ENCODE results near the gene NDUFC1.

The NDUFC1 gene

DNA sequence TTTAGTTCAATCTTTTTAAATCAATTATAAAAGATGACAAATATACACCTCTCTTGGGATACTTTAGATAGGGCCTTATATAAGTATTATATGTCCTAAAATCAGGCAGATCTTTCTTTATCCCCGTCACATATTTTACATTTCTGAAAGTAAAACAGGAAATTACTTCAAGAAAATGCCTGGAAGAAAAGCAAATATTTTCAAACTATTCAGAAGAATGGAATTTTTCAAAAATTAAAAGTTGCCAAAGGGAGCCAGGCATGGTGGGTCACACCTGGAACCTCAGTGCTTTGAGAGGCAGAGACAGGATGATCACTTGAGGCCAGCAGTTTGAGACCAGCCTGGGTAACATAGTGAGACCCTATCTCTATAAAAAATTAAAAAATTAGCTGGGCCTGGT is 56.7 kb downstream of the NDUFC1 start:
- DNase-seq, result no peak

DNA sequence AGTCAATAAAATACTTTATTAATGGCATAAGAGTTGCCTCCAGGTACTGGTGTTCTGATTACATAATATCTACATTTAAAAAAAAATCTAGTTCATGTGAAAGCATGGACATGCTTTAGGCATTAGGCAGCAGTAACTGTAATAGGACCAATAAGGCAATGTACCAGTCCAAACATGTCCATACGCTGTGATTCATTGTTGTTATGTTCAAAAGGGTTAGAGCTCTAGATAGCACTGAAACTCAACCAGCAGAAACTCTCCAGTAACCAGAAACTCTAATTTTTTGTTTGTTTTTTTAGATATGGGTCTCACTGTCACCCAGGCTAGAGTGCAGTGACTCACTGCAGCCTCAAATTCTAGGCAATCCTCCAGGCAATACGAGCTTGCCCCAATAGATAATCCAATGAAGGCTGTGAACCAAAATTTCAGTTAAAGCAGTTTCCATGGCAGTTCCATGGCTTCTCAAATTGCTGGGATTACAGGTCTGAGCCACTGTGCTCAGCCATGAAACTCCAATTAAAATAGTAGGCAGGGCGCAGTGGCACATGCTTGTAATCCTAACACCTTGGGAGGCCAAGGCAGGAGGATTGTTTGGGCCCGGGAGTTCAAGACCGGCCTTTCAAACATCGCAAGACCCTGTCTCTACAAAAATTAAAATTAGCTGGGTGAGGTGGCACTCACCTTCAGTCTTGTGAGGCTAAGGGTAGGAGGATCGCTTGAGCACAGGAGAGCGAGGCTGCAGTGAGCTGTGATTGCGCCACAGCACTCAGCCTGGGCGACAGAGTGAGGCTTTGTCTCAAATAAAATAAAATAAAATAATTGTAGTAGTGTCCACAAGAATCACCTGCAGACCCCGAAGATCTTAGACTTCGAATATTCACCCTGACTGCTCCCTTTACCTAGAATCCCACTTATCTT is 58.6 kb downstream of the NDUFC1 start:
- DNase-seq, result no peak

- no peak for DNase-seq
Measured at GRCh38 chr4:139242511-139243051, 59.7 kb downstream of the NDUFC1 start.

DNA sequence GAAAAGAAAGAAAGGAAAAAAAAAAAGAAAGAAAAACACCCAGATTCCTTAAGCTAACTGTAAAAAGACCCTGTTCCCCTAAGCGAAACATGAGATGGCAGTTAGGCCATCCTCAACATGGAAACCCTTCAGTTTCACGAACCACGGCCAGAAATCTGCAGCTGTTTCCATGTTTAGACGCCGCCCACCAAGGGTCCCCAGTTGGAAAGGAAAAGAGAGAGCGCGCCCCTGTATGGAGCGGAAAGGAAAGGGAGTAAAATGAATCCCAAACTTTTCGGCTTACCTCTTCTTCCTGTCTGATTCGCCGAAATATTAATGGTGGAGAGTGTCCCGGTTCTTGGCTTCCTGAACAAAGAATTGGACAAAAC is 60.5 kb downstream of the NDUFC1 start:
- DNase-seq, result no peak

- DNase-seq, result no peak
Measured at GRCh38 chr4:139241086-139241783, 61.0 kb downstream of the NDUFC1 start.
